Measurements from ENCODE around the gene ARVCF. TPM values are rescaled to one million over a fixed set of nuclear protein-coding genes. Genes with fewer than 3 reads are reported as not detected.

Gene ARVCF
- total RNA-seq, 1 donor from 2014 or later: 74.5 TPM

DNA sequence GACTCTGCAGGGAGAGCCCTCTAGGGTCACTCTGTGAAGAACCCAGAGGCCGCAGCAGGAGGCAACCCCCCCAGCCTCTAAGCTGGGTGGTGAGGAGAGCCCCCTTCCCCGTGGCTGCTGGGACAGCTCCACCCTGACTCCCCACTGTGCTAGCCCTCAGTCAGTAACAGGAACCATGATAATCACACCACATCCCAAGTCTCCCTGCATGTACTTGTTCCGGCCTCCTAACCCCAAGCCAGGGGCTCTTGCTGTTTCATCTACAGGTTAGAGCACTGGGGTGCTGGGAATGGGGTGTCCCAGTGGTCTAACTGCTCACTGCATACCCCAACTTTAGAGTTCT, 26.9 kb downstream of the ARVCF start:
- TF ChIP-seq, protein P1, sequence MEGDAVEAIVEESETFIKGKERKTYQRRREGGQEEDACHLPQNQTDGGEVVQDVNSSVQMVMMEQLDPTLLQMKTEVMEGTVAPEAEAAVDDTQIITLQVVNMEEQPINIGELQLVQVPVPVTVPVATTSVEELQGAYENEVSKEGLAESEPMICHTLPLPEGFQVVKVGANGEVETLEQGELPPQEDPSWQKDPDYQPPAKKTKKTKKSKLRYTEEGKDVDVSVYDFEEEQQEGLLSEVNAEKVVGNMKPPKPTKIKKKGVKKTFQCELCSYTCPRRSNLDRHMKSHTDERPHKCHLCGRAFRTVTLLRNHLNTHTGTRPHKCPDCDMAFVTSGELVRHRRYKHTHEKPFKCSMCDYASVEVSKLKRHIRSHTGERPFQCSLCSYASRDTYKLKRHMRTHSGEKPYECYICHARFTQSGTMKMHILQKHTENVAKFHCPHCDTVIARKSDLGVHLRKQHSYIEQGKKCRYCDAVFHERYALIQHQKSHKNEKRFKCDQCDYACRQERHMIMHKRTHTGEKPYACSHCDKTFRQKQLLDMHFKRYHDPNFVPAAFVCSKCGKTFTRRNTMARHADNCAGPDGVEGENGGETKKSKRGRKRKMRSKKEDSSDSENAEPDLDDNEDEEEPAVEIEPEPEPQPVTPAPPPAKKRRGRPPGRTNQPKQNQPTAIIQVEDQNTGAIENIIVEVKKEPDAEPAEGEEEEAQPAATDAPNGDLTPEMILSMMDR (IDR thresholded peaks at IDR 0.05; ENCODE audit: insufficient read depth, low read length, poor library complexity, severe bottlenecking): no peak
- H3K27me3 ChIP-seq (ENCODE audit: control insufficient read depth, insufficient read depth, low read length): no peaks in the 10 kb centered on the region
- H3K4me3 ChIP-seq (ENCODE audit: low read depth, low read length): no peak overlapping the region
- no peaks in the 10 kb centered on the region for H3K36me3 ChIP-seq (ENCODE audit: control insufficient read depth, insufficient read depth, low read length)
- no peak for DNase-seq (ENCODE audit: low read depth)

DNA sequence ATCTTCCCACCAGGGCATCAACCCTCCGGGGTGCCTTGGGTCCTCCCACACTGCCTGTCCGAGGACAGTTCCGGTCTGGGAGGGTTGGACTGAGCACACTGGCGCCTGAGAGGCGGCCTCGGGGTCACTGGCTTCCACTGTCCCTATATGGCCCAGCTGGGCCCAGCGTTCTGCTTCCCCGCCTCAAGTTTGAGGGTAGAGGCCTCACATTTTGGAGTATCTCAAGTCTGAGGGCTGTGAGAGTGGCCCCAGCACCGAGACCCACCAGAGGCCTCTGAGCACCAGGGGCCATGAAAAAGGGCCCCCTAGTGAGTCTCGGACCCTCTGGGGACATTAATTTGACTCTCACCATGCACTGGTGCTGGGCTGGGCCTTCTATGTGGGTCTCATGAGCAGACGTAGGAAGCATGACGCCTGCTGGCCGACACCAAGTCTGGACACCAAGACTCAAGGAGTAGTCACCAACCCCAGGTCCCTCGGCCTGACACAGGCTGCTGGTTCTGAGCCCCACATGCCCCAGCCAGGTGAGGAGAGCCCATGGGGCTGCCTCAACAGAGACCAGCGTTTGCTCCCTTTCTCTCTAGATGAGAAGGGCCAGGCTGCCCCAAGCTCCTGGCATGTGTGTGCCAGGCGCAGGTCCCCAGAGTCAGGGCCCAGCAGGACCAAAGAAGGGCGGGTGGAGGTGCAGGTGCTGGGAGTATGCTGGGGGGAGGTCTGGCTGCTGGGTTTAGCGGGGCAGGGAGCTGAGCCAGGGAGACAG, 27.5 kb downstream of the ARVCF start:
- H3K27me3 ChIP-seq (ENCODE audit: control insufficient read depth, insufficient read depth, low read length): no peaks in the 10 kb centered on the region
- H3K4me3 ChIP-seq (ENCODE audit: low read depth, low read length): no peak overlapping the region
- TF ChIP-seq, protein P1 (IDR thresholded peaks at IDR 0.05; ENCODE audit: insufficient read depth, low read length, poor library complexity, severe bottlenecking): no peak
- no peak for DNase-seq (ENCODE audit: low read depth)
- H3K36me3 ChIP-seq (ENCODE audit: control insufficient read depth, insufficient read depth, low read length): no peaks in the 10 kb centered on the region

DNA sequence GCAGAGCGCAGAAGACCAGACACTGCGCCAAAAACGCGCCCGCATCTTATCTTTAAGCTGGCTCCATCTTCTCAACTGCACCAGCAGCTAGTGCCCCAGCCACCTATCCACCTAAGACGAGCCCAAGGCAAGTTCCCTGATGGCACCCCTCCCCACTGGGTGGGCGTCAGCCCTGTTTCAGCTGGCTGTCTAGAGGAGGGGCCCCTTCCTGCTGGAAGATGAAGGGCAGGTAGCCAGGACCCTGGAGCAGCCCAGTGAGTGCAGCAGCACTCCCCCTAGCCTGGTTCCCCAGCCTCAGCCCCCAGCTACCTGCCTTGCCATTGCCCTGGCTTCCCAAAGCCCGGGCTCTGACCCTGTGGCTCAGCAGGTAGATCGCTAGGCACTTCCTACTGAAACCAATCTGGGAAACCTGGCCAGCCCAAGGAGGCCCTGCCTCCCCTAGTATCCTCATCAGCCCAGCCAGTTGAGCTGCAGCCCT, 28.3 kb downstream of the ARVCF start:
- TF ChIP-seq, protein P1 (IDR thresholded peaks at IDR 0.05; ENCODE audit: insufficient read depth, low read length, poor library complexity, severe bottlenecking): no peak
- Histone ChIP-seq H3K4me3 (ENCODE audit: low read depth, low read length) (no peak overlapping the region), H3K27me3 (ENCODE audit: control insufficient read depth, insufficient read depth, low read length) (no peaks in the 10 kb centered on the region), H3K36me3 (ENCODE audit: control insufficient read depth, insufficient read depth, low read length) (no peaks in the 10 kb centered on the region)
- DNase-seq (ENCODE audit: low read depth): no peak

DNA sequence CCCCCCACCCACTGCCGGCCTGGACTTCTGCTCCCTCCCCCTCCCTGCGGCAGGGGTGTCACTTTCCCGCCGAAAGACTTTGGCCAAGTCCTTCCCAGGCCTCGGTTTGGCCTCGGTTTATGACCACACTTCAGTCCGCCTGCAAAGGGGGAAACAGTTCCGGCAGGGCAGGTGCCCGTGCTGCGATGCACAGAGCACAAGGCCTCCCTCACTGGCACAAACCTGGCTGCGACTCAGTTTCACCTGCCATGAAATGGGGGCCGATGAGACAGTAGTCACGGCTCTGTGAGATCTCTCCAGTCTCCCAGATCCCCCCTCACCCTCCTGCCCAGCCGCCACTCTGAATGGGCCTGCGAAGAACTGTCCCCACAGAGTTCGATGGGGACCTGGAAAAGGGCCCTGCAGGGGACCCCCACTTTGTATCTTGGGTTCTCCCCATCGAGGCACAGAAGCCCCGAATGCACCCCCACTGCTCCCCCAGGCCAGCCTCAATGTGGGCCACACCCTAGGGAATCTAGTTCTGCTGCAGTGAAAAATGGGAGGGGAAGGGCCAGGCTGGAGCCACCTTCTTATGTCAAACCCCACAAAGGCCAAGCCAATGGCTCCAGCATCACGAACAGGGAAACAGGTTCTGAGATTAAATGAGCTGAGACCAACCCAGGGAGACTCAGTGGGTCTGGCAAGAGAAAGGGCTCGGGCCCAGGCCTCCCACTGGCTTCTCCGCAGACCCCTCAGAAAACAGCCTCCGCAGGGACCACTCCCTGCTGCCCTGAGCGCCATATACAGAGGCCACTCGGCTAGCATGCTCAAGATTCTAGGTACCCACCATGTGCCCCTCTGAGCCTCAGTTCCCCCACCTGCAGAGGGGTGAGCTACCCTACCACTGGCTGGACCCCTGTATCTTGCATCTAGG, 29.0 kb downstream of the ARVCF start:
- no peak overlapping the region for H3K4me3 ChIP-seq (ENCODE audit: low read depth, low read length)
- no peaks in the 10 kb centered on the region for H3K27me3 ChIP-seq (ENCODE audit: control insufficient read depth, insufficient read depth, low read length)
- H3K36me3 ChIP-seq (ENCODE audit: control insufficient read depth, insufficient read depth, low read length): no peaks in the 10 kb centered on the region
- DNase-seq (ENCODE audit: low read depth): no peak
- TF ChIP-seq, protein P1 (IDR thresholded peaks at IDR 0.05; ENCODE audit: insufficient read depth, low read length, poor library complexity, severe bottlenecking): no peak

DNA sequence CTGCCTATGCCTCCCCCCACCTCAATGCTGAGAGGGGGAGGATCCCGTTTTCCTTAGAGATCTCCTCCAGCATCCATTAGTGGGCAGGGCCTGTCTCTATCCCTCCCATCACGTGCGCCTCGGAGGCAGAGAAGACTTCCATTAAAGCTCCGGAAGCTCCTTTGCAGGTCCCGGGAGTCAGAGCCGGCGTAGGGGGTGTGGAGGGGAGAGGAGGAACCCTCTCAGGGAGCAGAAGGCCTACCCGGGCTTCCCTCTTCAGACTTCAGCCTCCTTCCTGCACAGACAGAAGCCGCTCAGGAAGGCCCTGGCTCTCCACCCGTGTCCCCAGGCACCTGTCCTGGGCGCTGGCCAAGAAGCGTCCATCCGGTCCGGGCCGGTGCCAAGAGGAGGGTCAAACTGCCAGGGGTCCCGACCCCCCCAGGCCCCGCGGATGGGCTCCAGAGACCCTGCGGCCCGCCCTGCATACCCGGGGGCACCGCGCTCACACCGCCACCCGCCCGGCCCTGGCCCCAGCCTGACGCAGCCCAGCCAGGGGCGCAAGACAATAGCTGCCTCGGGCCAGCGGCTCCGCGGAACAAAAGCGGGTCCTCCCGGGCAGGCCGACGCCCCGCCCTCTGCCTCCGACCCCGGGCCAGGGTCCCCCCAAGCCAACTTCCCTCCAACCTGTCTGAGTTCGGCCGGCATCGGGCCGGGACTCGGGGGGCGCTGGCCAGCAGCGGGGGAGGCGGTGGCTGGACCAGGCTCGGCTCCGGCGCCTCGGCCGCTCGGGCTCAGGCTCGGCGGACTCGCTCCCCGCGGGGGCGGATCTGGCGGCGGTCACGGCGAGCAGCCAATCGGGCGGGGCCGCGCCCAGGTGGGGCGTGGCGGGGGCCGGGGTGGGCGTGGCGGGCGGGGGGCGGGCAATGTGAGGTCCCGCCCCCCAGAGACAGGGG, 29.9 kb downstream of the ARVCF start:
- Histone ChIP-seq H3K4me3 (ENCODE audit: low read depth, low read length) (peak overlapping the region; percentile 69), H3K27me3 (ENCODE audit: control insufficient read depth, insufficient read depth, low read length) (no peaks in the 10 kb centered on the region), H3K36me3 (ENCODE audit: control insufficient read depth, insufficient read depth, low read length) (no peaks in the 10 kb centered on the region)
- no peak for DNase-seq (ENCODE audit: low read depth)
- TF ChIP-seq, protein P1 (IDR thresholded peaks at IDR 0.05; ENCODE audit: insufficient read depth, low read length, poor library complexity, severe bottlenecking): no peak

All from kidney epithelial cell (primary cell).